Measurements from ENCODE around the gene SH3BP5. TPM values are rescaled to one million over a fixed set of nuclear protein-coding genes. Genes with fewer than 3 reads are reported as not detected.

SH3BP5 gene
- total RNA-seq, 1 donor from 2014 or later: 80.5 TPM

DNA sequence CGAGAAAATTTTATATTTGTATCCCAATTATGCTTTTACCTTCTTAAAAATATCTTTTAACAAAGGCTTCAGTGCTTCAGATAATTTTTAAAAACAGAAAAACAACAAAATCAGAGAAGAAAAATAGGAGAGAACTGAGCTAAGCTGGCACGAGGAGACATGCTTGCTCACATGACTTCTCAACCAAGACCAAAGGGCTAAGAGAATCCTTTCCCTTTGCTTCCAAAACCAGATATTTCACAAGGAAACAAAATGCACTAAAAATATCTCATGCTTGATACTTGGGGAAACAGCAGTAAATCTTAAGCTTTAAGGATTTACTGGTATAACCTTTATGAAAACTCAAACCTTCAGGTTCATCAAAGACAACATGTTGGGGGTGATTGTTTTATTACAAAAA, 67.9 kb downstream of the SH3BP5 start:
- DNase-seq (ENCODE audit: low spot score in 2 of 2, unreplicated experiment in 2 of 2): no peak
- Mint-ChIP-seq H3K36me3 (peaks cover 18% of the 10 kb centered on the region), H3K4me1 (peaks cover 20% of the 10 kb centered on the region), H3K27me3 (ENCODE audit: low read depth) (no peaks in the 10 kb centered on the region), H3K9me3 (no peaks in the 10 kb centered on the region), H3K4me3 (no peak overlapping the region), H3K27ac (peak overlapping the region; percentile 47)
- TF ChIP-seq, protein P1, sequence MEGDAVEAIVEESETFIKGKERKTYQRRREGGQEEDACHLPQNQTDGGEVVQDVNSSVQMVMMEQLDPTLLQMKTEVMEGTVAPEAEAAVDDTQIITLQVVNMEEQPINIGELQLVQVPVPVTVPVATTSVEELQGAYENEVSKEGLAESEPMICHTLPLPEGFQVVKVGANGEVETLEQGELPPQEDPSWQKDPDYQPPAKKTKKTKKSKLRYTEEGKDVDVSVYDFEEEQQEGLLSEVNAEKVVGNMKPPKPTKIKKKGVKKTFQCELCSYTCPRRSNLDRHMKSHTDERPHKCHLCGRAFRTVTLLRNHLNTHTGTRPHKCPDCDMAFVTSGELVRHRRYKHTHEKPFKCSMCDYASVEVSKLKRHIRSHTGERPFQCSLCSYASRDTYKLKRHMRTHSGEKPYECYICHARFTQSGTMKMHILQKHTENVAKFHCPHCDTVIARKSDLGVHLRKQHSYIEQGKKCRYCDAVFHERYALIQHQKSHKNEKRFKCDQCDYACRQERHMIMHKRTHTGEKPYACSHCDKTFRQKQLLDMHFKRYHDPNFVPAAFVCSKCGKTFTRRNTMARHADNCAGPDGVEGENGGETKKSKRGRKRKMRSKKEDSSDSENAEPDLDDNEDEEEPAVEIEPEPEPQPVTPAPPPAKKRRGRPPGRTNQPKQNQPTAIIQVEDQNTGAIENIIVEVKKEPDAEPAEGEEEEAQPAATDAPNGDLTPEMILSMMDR (IDR thresholded peaks at IDR 0.05; ENCODE audit: unreplicated experiment): no peak

DNA sequence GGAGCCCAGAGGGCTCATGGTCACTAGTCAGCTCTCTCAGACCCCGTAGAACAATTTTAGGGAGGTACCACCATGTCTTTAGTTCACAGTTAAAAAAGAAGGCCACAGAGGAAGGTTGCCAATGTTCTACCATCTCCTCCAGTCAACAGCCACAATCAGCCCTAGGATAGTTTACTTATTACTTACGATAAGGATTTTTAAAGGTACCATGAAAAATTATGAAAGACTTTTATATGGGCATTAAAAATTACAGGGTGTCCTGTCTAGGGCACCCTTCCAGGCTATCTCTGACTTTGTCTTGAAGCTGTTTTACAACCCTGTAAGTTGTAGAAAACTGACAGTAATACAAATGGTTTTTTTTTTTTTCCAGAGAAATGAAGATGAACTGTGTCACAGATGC, 68.5 kb downstream of the SH3BP5 start:
- peaks cover 23% of the 10 kb centered on the region for H3K36me3 Mint-ChIP-seq
- H3K9me3 Mint-ChIP-seq: no peaks in the 10 kb centered on the region
- H3K4me3 Mint-ChIP-seq: no peak overlapping the region
- no peaks in the 10 kb centered on the region for H3K27me3 Mint-ChIP-seq (ENCODE audit: low read depth)
- DNase-seq (ENCODE audit: low spot score in 2 of 2, unreplicated experiment in 2 of 2): no peak
- no peak overlapping the region for H3K27ac Mint-ChIP-seq
- TF ChIP-seq, protein P1 (IDR thresholded peaks at IDR 0.05; ENCODE audit: unreplicated experiment): no peak
- H3K4me1 Mint-ChIP-seq: peaks cover 14% of the 10 kb centered on the region

DNA sequence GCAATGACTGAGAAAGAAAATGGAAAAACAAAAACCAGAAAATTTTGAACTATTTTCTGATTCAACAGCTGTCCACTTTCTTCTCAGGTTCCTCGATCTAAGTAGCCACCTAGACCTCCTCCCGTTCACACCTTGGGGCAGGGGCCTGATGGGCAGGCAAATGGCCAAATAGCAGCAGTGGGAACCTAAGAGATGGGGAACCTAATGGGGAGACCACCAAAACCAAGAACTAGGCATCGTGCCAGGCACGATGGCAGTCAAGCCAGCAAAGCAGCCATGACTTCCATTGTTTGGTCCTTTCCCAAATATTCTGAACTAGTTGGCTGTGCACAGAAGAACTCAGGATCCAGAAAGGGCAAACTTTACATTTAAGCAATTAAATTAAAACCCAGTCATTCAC, 69.3 kb downstream of the SH3BP5 start:
- Mint-ChIP-seq H3K9me3 (no peaks in the 10 kb centered on the region), H3K36me3 (peaks cover 27% of the 10 kb centered on the region), H3K27ac (no peak overlapping the region), H3K27me3 (ENCODE audit: low read depth) (no peaks in the 10 kb centered on the region), H3K4me1 (peaks cover 13% of the 10 kb centered on the region), H3K4me3 (no peak overlapping the region)
- no peak for DNase-seq (ENCODE audit: low spot score in 2 of 2, unreplicated experiment in 2 of 2)
- TF ChIP-seq, protein P1 (IDR thresholded peaks at IDR 0.05; ENCODE audit: unreplicated experiment): no peak

DNA sequence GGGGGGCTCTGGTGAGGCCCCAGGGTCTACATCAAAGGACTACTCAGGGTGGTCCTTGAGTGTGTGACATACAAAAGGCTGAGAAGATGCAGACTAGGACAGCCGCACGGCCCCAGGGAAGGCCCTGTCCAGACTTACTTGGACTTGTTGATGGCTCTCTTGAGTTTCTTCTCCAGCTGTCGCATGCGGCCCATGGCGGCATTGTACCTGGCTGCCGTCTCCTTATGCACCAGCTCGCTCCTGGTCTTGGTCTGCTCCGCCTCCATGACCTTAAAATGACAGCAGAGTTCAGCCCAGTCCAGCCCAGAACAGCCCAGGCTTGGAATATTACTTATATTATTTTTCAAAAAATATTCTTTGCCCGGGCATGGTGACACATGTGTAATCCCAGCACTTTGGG, 70.4 kb downstream of the SH3BP5 start:
- Mint-ChIP-seq H3K4me3 (no peak overlapping the region), H3K4me1 (peaks cover 13% of the 10 kb centered on the region), H3K27ac (no peak overlapping the region), H3K27me3 (ENCODE audit: low read depth) (no peaks in the 10 kb centered on the region), H3K36me3 (peaks cover 36% of the 10 kb centered on the region), H3K9me3 (no peaks in the 10 kb centered on the region)
- TF ChIP-seq, protein P1 (IDR thresholded peaks at IDR 0.05; ENCODE audit: unreplicated experiment): no peak
- DNase-seq (ENCODE audit: low spot score in 2 of 2, unreplicated experiment in 2 of 2): no peak

DNA sequence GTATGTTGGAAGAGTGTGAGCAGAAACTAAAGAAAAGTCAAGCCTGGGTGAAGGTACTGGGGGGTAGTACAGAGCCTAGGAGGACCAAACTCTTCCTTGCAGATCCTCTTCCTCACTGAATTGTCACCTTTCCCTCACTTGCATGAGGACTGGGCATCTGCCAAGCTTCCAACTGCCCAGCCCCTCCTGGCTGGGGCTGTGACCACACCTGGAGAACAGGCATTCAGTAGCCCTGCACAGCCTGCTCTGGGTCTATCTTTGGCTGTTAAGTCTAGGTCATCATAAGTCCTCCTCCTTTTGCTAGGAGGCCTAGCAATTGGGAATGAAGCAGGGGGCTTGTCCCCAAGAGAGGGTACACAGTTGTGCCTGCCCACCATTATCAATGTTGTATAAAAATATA, 71.1 kb downstream of the SH3BP5 start:
- Mint-ChIP-seq H3K4me3 (no peak overlapping the region), H3K36me3 (peaks cover 36% of the 10 kb centered on the region), H3K4me1 (peaks cover 13% of the 10 kb centered on the region), H3K9me3 (no peaks in the 10 kb centered on the region), H3K27me3 (ENCODE audit: low read depth) (no peaks in the 10 kb centered on the region), H3K27ac (no peak overlapping the region)
- DNase-seq (ENCODE audit: low spot score in 2 of 2, unreplicated experiment in 2 of 2): no peak
- TF ChIP-seq, protein P1 (IDR thresholded peaks at IDR 0.05; ENCODE audit: unreplicated experiment): no peak

DNA sequence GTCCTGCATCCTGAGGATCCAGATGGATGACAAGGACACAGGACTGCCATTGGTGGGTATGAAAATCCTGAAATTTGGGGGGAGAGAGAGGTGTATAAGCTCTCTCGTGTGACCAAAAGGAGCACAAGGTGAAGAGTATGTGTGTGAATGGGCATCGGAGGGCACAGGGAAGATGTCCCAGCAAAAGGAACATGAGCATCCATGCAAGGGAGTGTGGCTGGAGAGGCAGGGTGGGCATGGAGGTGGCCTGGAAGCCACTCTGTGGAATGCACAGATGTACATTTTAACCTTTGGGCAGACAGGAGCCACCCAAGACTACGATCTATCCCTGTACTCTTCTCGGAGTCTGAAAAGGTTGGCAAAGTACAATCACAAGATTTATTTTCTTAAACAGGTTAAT, 71.9 kb downstream of the SH3BP5 start:
- Mint-ChIP-seq H3K9me3 (no peaks in the 10 kb centered on the region), H3K4me3 (no peak overlapping the region), H3K27me3 (ENCODE audit: low read depth) (no peaks in the 10 kb centered on the region), H3K4me1 (peaks cover 13% of the 10 kb centered on the region), H3K36me3 (peaks cover 40% of the 10 kb centered on the region), H3K27ac (no peak overlapping the region)
- DNase-seq (ENCODE audit: low spot score in 2 of 2, unreplicated experiment in 2 of 2): no peak
- TF ChIP-seq, protein P1 (IDR thresholded peaks at IDR 0.05; ENCODE audit: unreplicated experiment): no peak

All from mesothelial cell of epicardium (in vitro differentiated cells).